IPS-20b (cell line): ENCODE measurements around the gene FHIT.
A peak's percentile ranks its signal among the peaks of the same experiment; 100 is the strongest.
"Not testable (repeated sequence)": the region's sequence is repeated elsewhere in the genome, so short reads cannot be mapped to it uniquely, and the experiment has no call there.

Source experiments
- H3K27ac ChIP-seq: one replicate; pipeline ENCODE4 v1.5.1; 2013; ENCODE audit warnings: low read length
- H3K27me3 ChIP-seq: 2 replicates; pipeline ENCODE4 v1.6.1; 2013; ENCODE audit warnings: mild to moderate bottlenecking, low read length, inconsistent platforms; ENCODE audit not compliant: insufficient read depth
- H3K36me3 ChIP-seq: 2 replicates; pipeline ENCODE4 v1.6.1; 2013; ENCODE audit warnings: low read depth, mild to moderate bottlenecking, inconsistent platforms, low read length, moderate library complexity; ENCODE audit not compliant: insufficient read depth
- H3K4me1 ChIP-seq: 2 replicates; pipeline ENCODE4 v1.6.1; 2013; ENCODE audit warnings: mild to moderate bottlenecking, control low read depth, inconsistent platforms, low read length, moderate library complexity; ENCODE audit not compliant: insufficient read depth
- H3K4me3 ChIP-seq: 2 replicates; pipeline ENCODE4 v1.5.1; 2013; ENCODE audit warnings: mild to moderate bottlenecking, low read length, inconsistent platforms
- H3K9ac ChIP-seq: 2 replicates; pipeline ENCODE4 v1.6.1; 2013; ENCODE audit warnings: low read depth, mild to moderate bottlenecking, inconsistent platforms, low read length, moderate library complexity
- H3K9me3 ChIP-seq: 2 replicates; pipeline ENCODE4 v1.6.1; 2013; ENCODE audit warnings: mild to moderate bottlenecking, low read depth, low read length, inconsistent platforms; ENCODE audit not compliant: insufficient read depth

Gene FHIT

DNA sequence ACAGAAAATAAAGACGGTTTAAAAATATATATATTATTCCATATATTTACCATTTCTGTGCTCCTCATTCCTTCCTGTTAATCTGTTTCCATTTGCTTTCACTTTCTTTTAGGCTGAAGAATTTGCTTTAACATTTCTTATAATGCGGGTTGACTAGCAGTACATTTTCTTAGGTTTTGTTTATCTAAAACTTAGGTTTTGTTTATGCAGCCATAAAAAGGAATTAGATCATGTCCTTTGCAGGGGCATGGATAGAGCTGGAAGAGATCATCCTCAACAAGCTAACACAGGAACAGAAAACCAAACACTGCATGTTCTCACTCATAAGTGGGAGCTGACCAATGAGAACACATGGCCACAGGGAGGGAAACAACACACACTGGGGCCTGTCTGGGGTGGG, 578.1 kb downstream of the FHIT start:
- Histone ChIP-seq H3K9me3 (no peaks in the 10 kb centered on the region), H3K4me3 (no peak overlapping the region), H3K27ac (peak overlapping the region; percentile 35), H3K27me3 (no peaks in the 10 kb centered on the region), H3K9ac (no peak overlapping the region), H3K4me1 (peaks cover 24% of the 10 kb centered on the region), H3K36me3 (no peaks in the 10 kb centered on the region; the same call in 1 of the 2 replicates)

DNA sequence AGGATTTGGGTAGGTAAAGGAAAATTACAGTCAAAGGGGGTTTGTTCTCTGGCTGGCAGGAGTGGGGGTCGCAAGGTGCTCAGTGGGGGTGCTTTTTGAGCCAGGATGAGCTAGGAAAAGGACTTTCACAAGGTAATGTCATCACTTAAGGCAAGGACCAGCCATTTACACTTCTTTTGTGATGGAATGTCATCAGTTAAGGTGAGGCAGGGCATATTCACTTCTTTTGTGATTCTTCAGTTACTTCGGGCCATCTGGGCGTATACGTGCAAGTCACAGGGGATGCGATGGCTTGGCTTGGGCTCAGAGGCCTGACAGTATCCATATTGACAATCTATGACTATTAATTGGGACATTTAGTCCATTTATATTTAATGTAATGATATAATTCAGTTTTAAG, 578.9 kb downstream of the FHIT start:
- not testable (repeated sequence) for H3K27me3 ChIP-seq, H3K9me3 ChIP-seq, H3K4me3 ChIP-seq, H3K27ac ChIP-seq, H3K9ac ChIP-seq, H3K36me3 ChIP-seq
- H3K4me1 ChIP-seq: peaks cover 24% of the 10 kb centered on the region

DNA sequence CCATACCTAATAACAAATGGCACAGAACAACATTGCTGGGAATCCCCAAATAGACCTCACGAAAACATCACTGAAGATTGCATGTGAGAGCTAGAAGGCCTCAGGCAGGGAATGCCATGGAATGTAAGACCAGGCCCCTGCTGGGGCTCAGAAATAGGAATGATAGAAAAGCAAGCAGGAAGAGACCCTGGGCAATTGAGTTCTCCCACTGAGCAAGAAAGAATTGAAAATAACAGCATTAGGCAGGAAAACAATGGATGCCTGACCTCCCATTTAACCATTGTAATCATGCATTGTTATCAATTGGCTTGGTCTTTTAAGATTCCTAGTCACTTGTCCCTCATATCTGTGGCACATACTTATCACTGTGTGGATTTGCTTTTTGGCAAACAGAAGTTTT, 581.6 kb downstream of the FHIT start:
- peaks cover 24% of the 10 kb centered on the region for H3K4me1 ChIP-seq
- no peaks in the 10 kb centered on the region for H3K36me3 ChIP-seq
- no peaks in the 10 kb centered on the region for H3K27me3 ChIP-seq
- peak overlapping the region; percentile 56; the same call in 1 of the 2 replicates for H3K9ac ChIP-seq
- H3K27ac ChIP-seq: peak overlapping the region; percentile 88
- H3K4me3 ChIP-seq: no peak overlapping the region
- H3K9me3 ChIP-seq: no peaks in the 10 kb centered on the region

DNA sequence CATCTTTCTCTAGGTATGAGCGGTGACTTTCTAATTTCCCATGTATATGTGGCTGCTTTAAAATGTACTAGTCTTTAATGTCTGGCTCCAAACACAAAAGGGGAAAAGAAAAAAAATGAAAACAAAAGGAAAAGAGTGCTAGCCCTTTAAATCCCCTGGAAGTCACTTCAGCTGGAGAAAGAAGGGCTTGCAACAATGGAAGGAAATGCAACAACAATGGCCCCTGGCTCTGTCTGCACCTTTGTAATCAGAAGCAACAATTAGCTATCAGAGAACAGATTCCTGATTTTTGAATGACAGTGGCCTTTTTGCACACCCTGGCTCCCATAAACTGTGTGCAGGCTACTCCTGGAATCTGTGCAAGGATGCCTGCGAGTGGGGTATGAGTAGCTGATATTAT, 591.2 kb downstream of the FHIT start:
- Histone ChIP-seq H3K9me3 (peaks cover 6% of the 10 kb centered on the region; the same call in 1 of the 2 replicates), H3K4me3 (no peak overlapping the region), H3K36me3 (no peaks in the 10 kb centered on the region), H3K9ac (no peak overlapping the region), H3K27me3 (no peaks in the 10 kb centered on the region), H3K4me1 (peaks cover 6% of the 10 kb centered on the region; the same call in 1 of the 2 replicates), H3K27ac (no peak overlapping the region)

DNA sequence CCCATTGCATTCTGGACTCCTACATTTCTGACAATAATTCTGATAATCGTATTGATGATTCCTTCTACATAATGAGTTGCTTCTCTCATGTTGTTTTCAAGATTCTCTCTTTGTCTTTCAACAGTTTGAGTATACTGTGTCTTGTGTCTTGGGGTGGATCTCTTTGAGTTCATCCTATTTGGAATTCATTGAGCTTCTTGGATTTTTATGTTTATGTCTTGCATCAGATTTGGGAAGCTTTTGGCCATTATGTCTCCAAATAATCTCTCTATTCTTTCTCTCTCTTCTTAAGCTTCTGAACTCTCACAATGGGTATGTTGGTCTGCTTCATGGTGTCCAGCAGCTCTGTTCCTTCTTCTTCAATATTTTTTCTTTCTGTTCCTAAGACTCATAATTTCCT, 592.2 kb downstream of the FHIT start:
- Histone ChIP-seq H3K4me1 (peaks cover 6% of the 10 kb centered on the region; the same call in 1 of the 2 replicates), H3K27ac (no peak overlapping the region), H3K36me3 (no peaks in the 10 kb centered on the region), H3K9ac (no peak overlapping the region), H3K4me3 (no peak overlapping the region), H3K9me3 (peaks cover 6% of the 10 kb centered on the region; the same call in 1 of the 2 replicates), H3K27me3 (no peaks in the 10 kb centered on the region)

DNA sequence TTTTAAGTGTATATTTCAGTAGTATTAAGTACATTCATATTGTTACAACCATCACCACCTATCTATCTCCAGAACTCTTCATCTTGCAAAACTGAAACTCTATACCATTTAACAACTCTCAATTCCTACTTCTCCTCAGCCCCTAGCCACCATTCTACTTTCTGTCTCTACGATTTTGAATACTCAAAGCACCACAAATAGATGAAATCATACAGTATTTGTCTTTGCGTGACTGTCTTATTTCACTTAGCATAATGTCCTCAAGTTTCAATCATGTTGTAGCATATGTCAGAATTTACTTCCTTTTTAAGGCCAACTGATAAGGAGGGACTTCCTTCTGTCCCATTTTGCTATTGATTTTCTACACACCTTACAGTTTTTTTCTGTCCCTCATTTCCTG, 593.3 kb downstream of the FHIT start:
- no peak overlapping the region for H3K27ac ChIP-seq
- peaks cover 6% of the 10 kb centered on the region; the same call in 1 of the 2 replicates for H3K4me1 ChIP-seq
- H3K9ac ChIP-seq: no peak overlapping the region
- no peaks in the 10 kb centered on the region for H3K27me3 ChIP-seq
- no peak overlapping the region for H3K4me3 ChIP-seq
- H3K9me3 ChIP-seq: peaks cover 6% of the 10 kb centered on the region; the same call in 1 of the 2 replicates
- H3K36me3 ChIP-seq: no peaks in the 10 kb centered on the region

DNA sequence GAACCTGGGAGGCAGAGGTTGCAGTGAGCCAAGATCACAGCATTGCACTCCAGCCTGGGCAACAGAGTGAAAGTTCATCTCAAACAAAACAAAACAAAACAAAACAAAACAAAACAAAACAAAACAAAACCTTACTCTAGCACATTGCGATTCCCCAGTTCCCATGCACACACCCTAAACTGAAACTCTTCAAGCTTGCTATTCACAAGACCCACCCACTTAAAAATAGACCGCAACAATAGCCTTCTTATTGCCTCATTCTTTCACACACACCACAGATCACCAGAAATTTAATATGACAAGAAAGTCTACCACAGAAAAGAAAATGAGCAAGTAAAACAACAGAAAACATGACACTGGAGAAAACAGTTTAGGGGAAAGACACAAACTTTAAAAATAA, 598.4 kb downstream of the FHIT start:
- H3K27ac ChIP-seq: no peak overlapping the region
- no peaks in the 10 kb centered on the region for H3K36me3 ChIP-seq
- no peaks in the 10 kb centered on the region for H3K27me3 ChIP-seq

DNA sequence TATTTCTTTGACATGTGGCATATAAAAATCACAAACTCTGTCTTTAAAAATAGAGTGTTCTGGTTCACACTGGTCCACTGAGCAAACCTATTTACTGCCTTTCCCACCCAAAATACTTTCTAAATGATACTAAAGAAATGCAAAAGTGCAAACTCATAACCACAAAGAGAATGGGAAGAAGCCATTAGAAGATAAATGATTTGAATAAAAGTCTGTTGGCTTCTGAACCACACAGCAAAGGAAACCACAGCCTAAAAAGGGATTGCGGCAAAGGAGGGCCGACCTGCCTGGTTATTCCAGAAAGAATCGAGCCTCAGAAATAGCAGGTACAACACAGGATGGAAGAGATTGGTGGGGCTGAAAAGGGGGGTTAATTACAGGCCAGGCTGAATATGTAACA, 599.5 kb downstream of the FHIT start:
- Histone ChIP-seq H3K36me3 (no peaks in the 10 kb centered on the region), H3K4me3 (no peak overlapping the region), H3K4me1 (peaks cover 4% of the 10 kb centered on the region; the same call in 1 of the 2 replicates), H3K27me3 (no peaks in the 10 kb centered on the region), H3K27ac (no peak overlapping the region), H3K9me3 (no peaks in the 10 kb centered on the region), H3K9ac (no peak overlapping the region)

More for the DNA sequence above, 598.4 kb downstream of the FHIT start:
- Histone ChIP-seq H3K4me3 (no peak overlapping the region), H3K9ac (no peak overlapping the region), H3K4me1 (peaks cover 4% of the 10 kb centered on the region; the same call in 1 of the 2 replicates), H3K9me3 (no peaks in the 10 kb centered on the region)

DNA sequence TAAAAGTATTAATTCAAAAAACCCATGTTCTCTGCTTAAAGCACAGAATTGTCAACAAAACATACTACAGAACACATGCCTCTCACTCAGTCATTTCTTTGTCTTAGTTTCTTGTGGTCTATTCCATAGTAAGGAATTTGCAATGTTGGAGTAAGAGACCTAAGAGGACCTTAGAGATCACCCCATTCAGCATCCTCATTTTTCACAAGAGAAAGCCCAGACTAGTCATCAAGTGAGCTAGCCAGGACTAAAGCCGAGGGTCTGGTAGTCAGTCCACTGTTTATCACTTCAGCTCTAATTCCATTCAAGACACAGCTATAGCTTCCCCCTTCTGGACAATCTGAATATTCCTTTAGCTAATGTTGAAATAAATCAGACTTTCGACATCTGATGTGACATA, 601.1 kb downstream of the FHIT start:
- Histone ChIP-seq H3K9me3 (no peaks in the 10 kb centered on the region), H3K27me3 (no peaks in the 10 kb centered on the region), H3K4me1 (peaks cover 4% of the 10 kb centered on the region; the same call in 1 of the 2 replicates), H3K27ac (no peak overlapping the region), H3K36me3 (no peaks in the 10 kb centered on the region), H3K4me3 (no peak overlapping the region), H3K9ac (no peak overlapping the region)

DNA sequence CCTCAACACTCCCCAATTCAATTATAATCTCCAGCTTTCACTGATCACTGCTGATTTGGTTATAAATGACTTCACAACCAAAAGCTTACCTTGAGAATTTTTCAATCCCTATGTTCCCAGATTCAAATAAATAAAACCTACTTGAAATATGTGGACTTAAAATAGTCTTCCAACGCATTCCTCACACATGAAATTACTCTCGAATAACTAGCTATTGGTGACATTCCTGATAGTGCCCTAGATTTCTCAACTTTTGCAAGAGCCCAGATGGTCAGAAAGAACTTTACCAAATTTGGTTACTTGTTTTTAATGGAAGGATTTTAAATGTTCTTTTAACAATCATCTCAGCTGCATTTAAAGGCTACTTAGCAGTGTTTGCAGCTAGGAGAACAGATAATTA, 605.5 kb downstream of the FHIT start:
- H3K36me3 ChIP-seq: no peaks in the 10 kb centered on the region
- H3K4me3 ChIP-seq: no peak overlapping the region
- no peak overlapping the region for H3K27ac ChIP-seq
- no peaks in the 10 kb centered on the region for H3K27me3 ChIP-seq
- H3K4me1 ChIP-seq: no peaks in the 10 kb centered on the region
- no peak overlapping the region for H3K9ac ChIP-seq
- no peaks in the 10 kb centered on the region for H3K9me3 ChIP-seq

DNA sequence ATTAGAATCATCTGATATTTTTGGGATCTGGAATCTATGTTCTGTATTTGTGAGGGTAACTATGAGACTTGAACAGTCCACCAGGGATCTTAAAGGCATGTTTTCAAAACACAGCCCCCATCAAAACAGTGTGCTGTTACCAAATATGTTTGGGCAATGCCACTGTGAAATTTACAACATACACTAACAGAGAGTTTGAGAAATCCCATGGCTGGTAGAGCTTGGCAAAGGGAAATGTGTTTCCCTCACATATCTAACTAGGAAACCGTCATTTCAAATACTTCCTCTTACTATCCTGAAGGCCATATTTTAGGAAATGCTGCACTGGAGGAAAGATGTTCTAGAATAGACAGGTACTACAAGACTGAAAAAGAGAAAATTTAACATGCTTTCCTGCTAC, 607.4 kb downstream of the FHIT start:
- H3K4me1 ChIP-seq: no peaks in the 10 kb centered on the region
- no peak overlapping the region for H3K27ac ChIP-seq
- no peaks in the 10 kb centered on the region for H3K36me3 ChIP-seq
- no peak overlapping the region for H3K9ac ChIP-seq
- no peak overlapping the region for H3K4me3 ChIP-seq
- H3K27me3 ChIP-seq: no peaks in the 10 kb centered on the region
- H3K9me3 ChIP-seq: no peaks in the 10 kb centered on the region

DNA sequence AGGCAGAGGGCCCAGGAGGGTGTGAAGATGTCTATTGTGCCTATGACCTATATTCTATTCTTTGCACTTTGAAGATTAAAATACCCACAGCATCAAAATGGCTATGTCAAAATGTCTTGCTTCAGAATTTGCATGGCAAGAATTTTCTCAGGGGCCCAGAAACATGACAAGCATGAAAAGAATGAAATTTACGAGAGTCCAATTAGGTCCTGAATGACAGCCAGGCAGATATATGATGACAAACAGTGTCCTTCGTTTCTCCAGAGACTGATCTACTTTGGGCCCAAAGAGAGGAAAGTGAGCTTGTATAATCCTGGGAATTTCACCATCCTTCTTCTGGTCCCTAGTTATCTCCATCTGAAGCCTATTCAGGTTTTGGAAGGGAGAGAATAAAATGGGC, 609.9 kb downstream of the FHIT start:
- H3K4me3 ChIP-seq: no peak overlapping the region
- H3K27me3 ChIP-seq: no peaks in the 10 kb centered on the region
- H3K9me3 ChIP-seq: no peaks in the 10 kb centered on the region

More for the DNA sequence above, 609.9 kb downstream of the FHIT start:
- Histone ChIP-seq H3K27ac (no peak overlapping the region), H3K36me3 (no peaks in the 10 kb centered on the region), H3K9ac (no peak overlapping the region), H3K4me1 (peaks cover 5% of the 10 kb centered on the region; the same call in 1 of the 2 replicates)
